Right lobe of liver (tissue), 6 donors: Measurements from ENCODE around the gene GLT1D1. TPM values are rescaled to one million over a fixed set of nuclear protein-coding genes. Genes with fewer than 3 reads are reported as not detected.

Experiments
- ATAC-seq, 4 donors: fragments of 200-7000 bp; cut with Tn5 transposase; one replicate each; pipeline ENCODE4 v1.9.1; 2020; ENCODE audit warnings: mild to moderate bottlenecking in 4 of 4, moderate library complexity in 4 of 4
- DNase-seq, 3 donors: peaks; one replicate each; pipeline ENCODE4 v3.0.0-alpha.2; 2020
- H3K27ac ChIP-seq, 3 donors: fragments of 200-600 bp; one replicate each; pipeline ENCODE4 v1.8.0; 2022
- H3K27me3 ChIP-seq, 2 donors: fragments of 200-600 bp; one replicate each; pipeline ENCODE4 v1.8.0; 2022
- H3K36me3 ChIP-seq, 4 donors: fragments of 200-600 bp; sonication (generic) in 1 of 4; one replicate each; pipeline versions ENCODE4 v1.5.1 to v1.8.0; 2017 to 2022; ENCODE audit warnings: control low read depth in 1 of 4
- H3K4me1 ChIP-seq, 4 donors: fragments of 200-600 bp; sonication (generic) in 1 of 4; one replicate each; pipeline versions ENCODE4 v1.5.1 to v1.8.0; 2017 to 2022; ENCODE audit warnings: control low read depth in 1 of 4
- H3K4me3 ChIP-seq, 3 donors: fragments of 200-600 bp; one replicate each; pipeline ENCODE4 v1.8.0; 2022
- H3K9me3 ChIP-seq, 4 donors: fragments of 200-600 bp; sonication (generic) in 1 of 4; one replicate each; pipeline versions ENCODE4 v1.5.1 to v1.8.0; 2017 to 2022; ENCODE audit warnings: control low read depth in 1 of 4
- POLR2A ChIP-seq: fragments of 450-650 bp; IDR thresholded peaks from one replicate; pipeline ENCODE4 v1.6.1; 2017; ENCODE audit warnings: antibody characterized with exemption, mild to moderate bottlenecking
- WGBS: methylation state at CpG from one replicate; pipeline ENCODE4 v1.1.6; 2018; ENCODE audit warnings: low coverage, low lambda C conversion rate; ENCODE audit not compliant: insufficient coverage; ENCODE audit errors: missing lambda C conversion rate; 5-methylcytosine and 5-hydroxymethylcytosine counted together
- intact Hi-C, 2 donors: fragments of 100-400 bp; cut with DNase I; formaldehyde crosslinking; loops; one replicate each; pipeline versions ENCODE4 v1.11.2 to v1.14.1; 2022
- total RNA-seq, 6 experiments: library from RNA; depleted of rRNA in 2 of 6; stranded (reverse); fragments of >200 nt in 2 of 6; fragmentation: NEBNext Ultra II Directional in 3 of 6; extraction: Animal tissue kit (Norgen Biotek cat#: 25700) in 3 of 6; gene quantifications; one replicate each; pipeline versions ENCODE4 v1.1.0 to v1.2.4, GENCODE V29; 2016 to 2023
- TF ChIP-seq, protein P1 (sequence below), 4 donors: fragments of 200-600 bp in 3 of 4; fragments of 450-650 bp in 1 of 4; IDR thresholded peaks; one replicate each; pipeline versions ENCODE4 v1.5.1 to v1.8.0; 2016 to 2022; ENCODE audit warnings: antibody characterized with exemption in 4 of 4, mild to moderate bottlenecking in 2 of 4
- donor health status: DM: no; HTN: yes; CAD: no.
- donor health status: DM: no; HTN: no; CAD: no.
- donor health status: DM: no; HTN: no; CAD: no.
- donor health status: DM: no; HTN: yes; CAD: no.
- donor health status: DM: no; HTN: yes; CAD: no.

The GLT1D1 gene
- total RNA-seq, 6 experiments from 2014 or later, result 14.9 to 21.9 (median 20.2) TPM

DNA sequence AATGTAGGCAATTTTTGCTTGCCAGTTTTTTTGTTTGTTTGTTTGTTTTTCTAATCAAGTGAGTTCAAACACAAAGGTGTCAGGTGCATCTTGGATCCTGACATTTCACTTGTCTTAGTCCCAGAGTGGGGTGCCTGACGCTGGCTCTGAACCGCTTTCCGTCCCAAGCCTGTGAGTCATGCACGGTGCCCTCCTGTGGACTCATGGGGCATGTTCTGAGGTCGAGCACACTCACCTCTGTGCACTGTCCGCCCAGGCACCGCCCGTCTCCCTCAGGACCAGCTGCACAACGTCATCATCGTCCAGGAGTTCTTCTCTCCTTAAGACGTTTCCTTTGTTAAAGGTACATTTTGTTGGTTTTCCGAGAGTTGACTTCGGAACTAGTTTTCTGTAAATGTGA lies 98.2 kb downstream of the GLT1D1 start:
- H3K4me3 ChIP-seq, result no peak overlapping the region
- no peaks in the 10 kb centered on the region for H3K27me3 ChIP-seq
- H3K9me3 ChIP-seq, result no peaks in the 10 kb centered on the region
- H3K36me3 ChIP-seq, result peaks cover 0 to 8% (median 0%) of the 10 kb centered on the region in 4 donors
- DNase-seq, result no peak
- no peak overlapping the region for H3K27ac ChIP-seq
- TF ChIP-seq, protein P1, sequence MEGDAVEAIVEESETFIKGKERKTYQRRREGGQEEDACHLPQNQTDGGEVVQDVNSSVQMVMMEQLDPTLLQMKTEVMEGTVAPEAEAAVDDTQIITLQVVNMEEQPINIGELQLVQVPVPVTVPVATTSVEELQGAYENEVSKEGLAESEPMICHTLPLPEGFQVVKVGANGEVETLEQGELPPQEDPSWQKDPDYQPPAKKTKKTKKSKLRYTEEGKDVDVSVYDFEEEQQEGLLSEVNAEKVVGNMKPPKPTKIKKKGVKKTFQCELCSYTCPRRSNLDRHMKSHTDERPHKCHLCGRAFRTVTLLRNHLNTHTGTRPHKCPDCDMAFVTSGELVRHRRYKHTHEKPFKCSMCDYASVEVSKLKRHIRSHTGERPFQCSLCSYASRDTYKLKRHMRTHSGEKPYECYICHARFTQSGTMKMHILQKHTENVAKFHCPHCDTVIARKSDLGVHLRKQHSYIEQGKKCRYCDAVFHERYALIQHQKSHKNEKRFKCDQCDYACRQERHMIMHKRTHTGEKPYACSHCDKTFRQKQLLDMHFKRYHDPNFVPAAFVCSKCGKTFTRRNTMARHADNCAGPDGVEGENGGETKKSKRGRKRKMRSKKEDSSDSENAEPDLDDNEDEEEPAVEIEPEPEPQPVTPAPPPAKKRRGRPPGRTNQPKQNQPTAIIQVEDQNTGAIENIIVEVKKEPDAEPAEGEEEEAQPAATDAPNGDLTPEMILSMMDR (IDR thresholded peaks at IDR 0.05), result peak in 1 of 4 donors; percentile 16
- TF ChIP-seq POLR2A, result no peak
- intact Hi-C loops, result no loop called here
- WGBS, result 75% methylated on average over 8 of the region's 13 CpGs
- no peaks in the 10 kb centered on the region for H3K4me1 ChIP-seq
- peak; percentile 63 to 79 (median 72) for ATAC-seq

DNA sequence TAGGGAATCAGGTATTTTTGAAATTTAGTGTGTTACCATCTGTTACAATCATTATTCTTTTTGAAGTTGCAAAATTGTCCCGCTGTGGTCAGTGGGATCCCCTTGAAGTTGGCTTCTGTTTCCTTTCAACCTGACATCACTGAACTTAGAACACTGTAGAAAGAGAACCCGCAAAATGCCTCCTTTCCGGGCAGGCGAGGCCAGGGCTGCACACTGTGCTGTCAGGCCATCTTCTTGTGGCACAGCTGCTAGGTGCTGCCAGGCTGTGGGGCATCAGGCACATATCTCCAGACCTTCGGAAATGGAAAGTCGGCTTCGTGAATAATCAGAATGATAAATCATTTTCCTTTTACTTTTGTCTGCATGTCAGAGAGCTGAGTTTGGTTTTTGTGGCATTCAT lies 103.5 kb downstream of the GLT1D1 start:
- TF ChIP-seq POLR2A, result no peak
- TF ChIP-seq, protein P1 (IDR thresholded peaks at IDR 0.05), result no peak
- no peak for DNase-seq
- 74% methylated on average over 7 of the region's 7 CpGs for WGBS
- Histone ChIP-seq H3K4me1 (no peaks in the 10 kb centered on the region), H3K9me3 (no peaks in the 10 kb centered on the region), H3K27ac (no peak overlapping the region), H3K27me3 (no peaks in the 10 kb centered on the region), H3K36me3 (peaks cover 0 to 8% (median 0%) of the 10 kb centered on the region in 4 donors), H3K4me3 (no peak overlapping the region)
- intact Hi-C loops, result no loop called here
- ATAC-seq, result no peak

DNA sequence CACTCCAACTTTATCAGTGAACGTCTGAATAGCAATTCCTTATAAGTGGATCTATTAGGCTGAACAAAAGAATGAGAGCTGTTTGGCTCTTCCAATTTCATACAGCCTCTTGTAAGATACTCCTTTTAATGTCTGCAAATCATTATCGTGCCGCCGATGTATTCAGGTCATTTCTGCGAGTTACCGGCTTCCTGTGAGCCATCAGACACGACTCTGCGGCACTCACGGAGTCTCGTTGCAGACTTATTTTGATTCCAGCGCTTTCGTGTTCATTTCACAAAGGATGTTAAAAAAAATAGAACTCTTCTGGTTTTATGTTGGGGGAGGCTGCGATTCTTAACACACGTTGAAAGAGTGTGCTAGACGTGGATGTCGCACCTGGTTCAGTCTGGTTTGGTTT lies 106.6 kb downstream of the GLT1D1 start:
- no peak overlapping the region for H3K4me3 ChIP-seq
- no peaks in the 10 kb centered on the region for H3K9me3 ChIP-seq
- intact Hi-C loops, result no loop called here
- no peaks in the 10 kb centered on the region for H3K27me3 ChIP-seq
- no peaks in the 10 kb centered on the region for H3K4me1 ChIP-seq
- TF ChIP-seq, protein P1 (IDR thresholded peaks at IDR 0.05), result no peak
- no peak for TF ChIP-seq POLR2A
- DNase-seq (no peak), ATAC-seq (no peak)
- no peak overlapping the region for H3K27ac ChIP-seq
- WGBS, result 69% methylated on average over 16 of the region's 16 CpGs
- peaks cover 0 to 8% (median 0%) of the 10 kb centered on the region in 4 donors for H3K36me3 ChIP-seq

DNA sequence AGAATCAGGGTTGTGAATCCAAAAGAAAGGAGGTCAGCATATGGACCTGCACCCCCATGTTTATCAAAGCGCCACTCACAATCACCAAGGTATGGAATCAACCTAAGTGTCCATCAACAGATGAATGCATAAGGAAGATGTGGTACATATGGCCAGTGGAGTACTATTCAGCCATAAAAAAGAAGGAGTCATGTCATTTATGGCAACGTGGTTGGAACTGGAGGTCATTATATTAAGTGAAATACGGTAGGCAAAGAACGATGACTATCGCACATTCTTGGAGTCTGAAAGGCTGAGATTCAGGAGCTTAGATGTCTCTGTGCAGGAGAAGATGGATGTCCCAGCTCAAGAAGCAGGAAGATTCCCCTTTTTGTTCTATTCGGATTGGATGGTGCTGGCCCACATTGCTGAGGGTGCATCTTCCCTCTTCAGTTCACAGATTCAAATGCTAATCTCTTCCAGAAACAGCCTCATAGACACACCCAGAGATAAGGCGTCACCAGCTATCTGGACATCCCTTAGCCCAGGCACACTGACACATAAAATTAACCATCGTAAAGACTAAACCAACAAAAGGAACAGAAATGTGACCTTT lies 108.1 kb downstream of the GLT1D1 start:
- H3K27ac ChIP-seq, result no peak overlapping the region
- intact Hi-C loops, result no loop called here
- no peaks in the 10 kb centered on the region for H3K9me3 ChIP-seq
- no peak overlapping the region for H3K4me3 ChIP-seq
- no peak for ATAC-seq
- H3K36me3 ChIP-seq, result peaks cover 0 to 8% (median 0%) of the 10 kb centered on the region in 4 donors
- no peaks in the 10 kb centered on the region for H3K27me3 ChIP-seq
- DNase-seq, result no peak
- TF ChIP-seq, protein P1 (IDR thresholded peaks at IDR 0.05), result no peak
- no peak for TF ChIP-seq POLR2A
- no peaks in the 10 kb centered on the region for H3K4me1 ChIP-seq
- 75% methylated on average over 6 of the region's 8 CpGs for WGBS
